Adipose tissue (tissue), 3 donors: ENCODE data around the gene PLPP4. TPM values are rescaled to one million over a fixed set of nuclear protein-coding genes. Genes with fewer than 3 reads are reported as not detected.

Experiments used
- H3K27ac ChIP-seq: one replicate; pipeline ENCODE4 v1.5.1; 2013; ENCODE audit warnings: low read depth, low read length
- WGBS, 3 donors: extraction: QIAGEN DNeasy Blood & Tissue Kit; methylation state at CpG; one replicate each; pipeline ENCODE4 v1.1.7; 2013; 5-methylcytosine and 5-hydroxymethylcytosine counted together
- polyA plus RNA-seq, 3 donors: library from polyadenylated mRNA; stranded (reverse); fragments of 200-250 nt; gene quantifications; one replicate each; pipeline ENCODE4 v1.2.3, GENCODE V29; 2013
- donor health status: healthy with polysubstance abuse.
- donor health status: Bipolar disorder and iron deficiency.
- donor health status: healthy.

Gene PLPP4
- polyA plus RNA-seq, 3 donors: not detected

- no peak overlapping the region for H3K27ac ChIP-seq
- WGBS, 3 donors: 64 to 82% (median 75%) methylated on average over 3 of the region's 3 CpGs
These were observed 3.1 kb upstream of the PLPP4 start for GRCh38 chr10:120453886-120454285.

GRCh38 chr10:120455004-120455403 is 2.0 kb upstream of the PLPP4 start:
- WGBS, 3 donors: 87 to 90% (median 89%) methylated on average over 7 of the region's 7 CpGs
- H3K27ac ChIP-seq: no peak overlapping the region

GRCh38 chr10:120455606-120456005 is 1.4 kb upstream of the PLPP4 start:
- WGBS, 3 donors: 56 to 68% (median 57%) methylated on average over 3 of the region's 3 CpGs
- no peak overlapping the region for H3K27ac ChIP-seq

- WGBS, 3 donors: 5 to 11% (median 9%) methylated on average over 16 of the region's 16 CpGs
- H3K27ac ChIP-seq: no peak overlapping the region
These were observed 843 bp upstream of the PLPP4 start for GRCh38 chr10:120456143-120456625.

GRCh38 chr10:120457431-120458172 is 575 bp downstream of the PLPP4 start:
- no peak overlapping the region for H3K27ac ChIP-seq
- WGBS, 3 donors: 11 to 18% (median 12%) methylated on average over 47 to 52 of the region's 52 CpGs

GRCh38 chr10:120458432-120458831 is 1.4 kb downstream of the PLPP4 start:
- 51 to 68% (median 68%) methylated on average over 4 of the region's 4 CpGs for WGBS, 3 donors
- no peak overlapping the region for H3K27ac ChIP-seq

GRCh38 chr10:120459185-120459584 is 2.2 kb downstream of the PLPP4 start:
- H3K27ac ChIP-seq: no peak overlapping the region
- 28 to 58% (median 36%) methylated on average over 5 of the region's 5 CpGs for WGBS, 3 donors

- 42 to 82% (median 81%) methylated on average over 1 of the region's 1 CpG for WGBS, 3 donors
These were observed 3.2 kb downstream of the PLPP4 start for GRCh38 chr10:120460186-120460585.

GRCh38 chr10:120460776-120461175 is 3.7 kb downstream of the PLPP4 start:
- H3K27ac ChIP-seq: no peak overlapping the region

More at GRCh38 chr10:120460186-120460585, 3.2 kb downstream of the PLPP4 start:
- H3K27ac ChIP-seq: no peak overlapping the region

GRCh38 chr10:120462018-120462682 is 5.1 kb downstream of the PLPP4 start:
- WGBS, 3 donors: 87 to 93% (median 88%) methylated on average over 8 of the region's 8 CpGs
- H3K27ac ChIP-seq: no peak overlapping the region

GRCh38 chr10:120465138-120465537 is 8.1 kb downstream of the PLPP4 start:
- WGBS, 3 donors: 52 to 60% (median 58%) methylated on average over 2 of the region's 2 CpGs
- H3K27ac ChIP-seq: no peak overlapping the region

GRCh38 chr10:120466006-120466405 is 9.0 kb downstream of the PLPP4 start:
- no peak overlapping the region for H3K27ac ChIP-seq
- WGBS, 3 donors: 82 to 88% (median 88%) methylated on average over 2 of the region's 2 CpGs

- 45 to 51% (median 49%) methylated on average over 4 of the region's 4 CpGs for WGBS, 3 donors
- H3K27ac ChIP-seq: no peak overlapping the region
These were observed 16.6 kb downstream of the PLPP4 start for GRCh38 chr10:120473593-120473992.

- H3K27ac ChIP-seq: no peak overlapping the region
- WGBS, 3 donors: 54 to 67% (median 56%) methylated on average over 1 of the region's 1 CpG
These were observed 17.9 kb downstream of the PLPP4 start for GRCh38 chr10:120474956-120475355.

- WGBS, 3 donors: 70 to 75% (median 74%) methylated on average over 10 of the region's 10 CpGs
- H3K27ac ChIP-seq: no peak overlapping the region
These were observed 19.1 kb downstream of the PLPP4 start for GRCh38 chr10:120475844-120476791.

GRCh38 chr10:120477021-120477742 is 20.2 kb downstream of the PLPP4 start:
- H3K27ac ChIP-seq: no peak overlapping the region

GRCh38 chr10:120477743-120478141 is 20.7 kb downstream of the PLPP4 start:
- WGBS, 3 donors: 76 to 80% (median 78%) methylated on average over 3 of the region's 3 CpGs
- H3K27ac ChIP-seq: no peak overlapping the region

More at GRCh38 chr10:120477021-120477742, 20.2 kb downstream of the PLPP4 start:
- WGBS, 3 donors: 30 to 51% (median 41%) methylated on average over 8 of the region's 8 CpGs

GRCh38 chr10:120478386-120478785 is 21.4 kb downstream of the PLPP4 start:
- no peak overlapping the region for H3K27ac ChIP-seq
